ENCODE results near the gene HAO2.
A peak's percentile ranks its signal among the peaks of the same experiment; 100 is the strongest.

Gene HAO2

GRCh38 chr1:119379117-119379516 is 10.5 kb downstream of the HAO2 start:
- DNase-seq (ENCODE audit: low read depth, low spot score), result no peak

DNA sequence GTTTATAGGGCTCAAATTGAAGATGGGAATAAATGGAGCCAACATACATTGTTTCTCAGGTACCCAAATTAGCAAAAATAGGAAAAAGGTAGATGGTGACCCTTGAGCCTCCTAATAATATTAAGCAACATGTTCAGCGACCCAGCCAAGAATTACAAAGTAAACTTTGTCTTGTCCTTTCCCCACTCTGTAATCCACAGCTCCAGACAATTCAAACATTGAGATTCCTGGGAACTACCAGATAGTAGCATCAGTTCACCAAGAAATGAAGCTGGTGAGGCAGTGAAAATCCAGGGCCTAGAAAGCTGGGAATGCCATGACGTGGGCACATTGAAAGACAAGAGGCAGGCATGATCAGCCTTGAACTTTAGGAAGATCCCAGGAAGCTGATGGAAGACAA is 11.7 kb downstream of the HAO2 start:
- DNase-seq (ENCODE audit: low read depth, low spot score), result no peak

DNA sequence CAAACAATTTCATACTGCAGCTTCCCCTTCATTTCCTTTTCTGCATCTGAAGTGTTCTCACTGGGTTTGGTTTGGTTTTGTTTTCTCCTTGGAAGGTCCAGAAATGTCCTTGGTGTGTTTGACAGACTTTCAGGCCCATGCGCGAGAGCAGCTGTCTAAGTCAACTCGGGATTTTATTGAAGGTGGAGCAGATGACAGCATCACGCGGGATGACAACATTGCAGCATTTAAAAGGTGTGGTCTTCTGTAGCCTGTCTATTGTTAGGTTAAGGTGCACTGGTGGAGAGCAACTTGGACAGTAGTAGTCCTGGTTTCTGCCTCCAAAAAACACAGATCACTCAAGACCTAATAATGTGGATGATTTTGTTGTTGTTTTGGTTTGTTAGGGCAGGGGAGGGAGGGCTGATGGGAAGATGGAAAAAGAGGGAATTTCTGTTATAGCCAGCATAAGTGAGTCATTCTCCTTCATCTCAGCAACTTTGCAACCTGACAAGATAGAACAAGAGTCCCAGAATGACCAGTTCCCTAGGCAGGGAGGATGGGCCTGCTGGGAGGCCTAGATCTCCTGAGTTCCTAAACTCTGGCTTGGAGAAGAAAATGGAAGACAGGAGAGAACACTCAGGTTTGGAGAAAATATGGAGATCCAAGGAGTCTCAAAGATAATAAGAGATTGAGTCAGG is 12.5 kb downstream of the HAO2 start:
- DNase-seq (ENCODE audit: low read depth, low spot score), result no peak

GRCh38 chr1:119384591-119384990 is 16.0 kb downstream of the HAO2 start:
- no peak for DNase-seq (ENCODE audit: low read depth, low spot score)

DNA sequence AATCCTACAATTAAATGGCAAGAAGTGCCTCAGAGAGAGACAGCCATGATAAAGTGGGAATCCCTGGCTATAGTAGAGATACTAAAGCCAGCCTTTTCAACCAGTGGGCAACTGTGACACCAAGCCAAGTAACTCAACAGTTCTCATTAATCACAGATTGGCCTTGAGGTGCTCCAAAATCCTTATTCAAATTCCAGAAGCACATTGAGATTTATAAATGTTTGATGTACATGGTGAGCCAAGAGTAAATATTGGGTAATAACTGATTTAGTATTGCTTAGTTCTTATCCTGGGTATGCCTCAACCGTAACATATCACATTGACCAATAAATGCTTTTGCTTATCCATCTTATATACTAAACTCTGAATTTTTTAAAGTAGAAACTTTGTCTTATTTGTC is 17.1 kb downstream of the HAO2 start:
- DNase-seq (ENCODE audit: low read depth, low spot score), result no peak

GRCh38 chr1:119387858-119388257 is 19.3 kb downstream of the HAO2 start:
- DNase-seq (ENCODE audit: low read depth, low spot score), result peak; percentile 47

DNA sequence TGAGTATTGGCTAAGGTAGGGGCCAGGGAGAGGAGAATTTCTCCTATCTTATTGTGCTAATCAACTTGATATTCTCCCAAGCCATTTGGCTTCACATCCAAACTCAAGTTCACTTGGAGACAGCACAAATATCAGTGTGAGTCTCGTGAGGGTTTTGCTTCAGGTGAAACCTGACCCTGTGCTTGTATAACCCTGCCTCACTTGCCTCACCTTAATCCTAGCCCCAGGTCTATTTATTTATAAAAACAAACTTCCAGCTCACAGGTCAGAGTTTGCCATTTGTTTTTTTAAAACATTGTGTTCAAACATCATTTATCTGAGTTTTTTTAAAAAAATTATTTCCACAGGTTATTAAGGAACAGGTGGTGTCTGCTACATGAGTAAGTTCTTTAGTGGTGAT is 19.9 kb downstream of the HAO2 start:
- DNase-seq (ENCODE audit: low read depth, low spot score), result no peak

GRCh38 chr1:119390526-119390925 is 21.9 kb downstream of the HAO2 start:
- DNase-seq (ENCODE audit: low read depth, low spot score), result no peak

- no peak for DNase-seq (ENCODE audit: low read depth, low spot score)
These were observed 23.2 kb downstream of the HAO2 start for GRCh38 chr1:119391749-119392148.

DNA sequence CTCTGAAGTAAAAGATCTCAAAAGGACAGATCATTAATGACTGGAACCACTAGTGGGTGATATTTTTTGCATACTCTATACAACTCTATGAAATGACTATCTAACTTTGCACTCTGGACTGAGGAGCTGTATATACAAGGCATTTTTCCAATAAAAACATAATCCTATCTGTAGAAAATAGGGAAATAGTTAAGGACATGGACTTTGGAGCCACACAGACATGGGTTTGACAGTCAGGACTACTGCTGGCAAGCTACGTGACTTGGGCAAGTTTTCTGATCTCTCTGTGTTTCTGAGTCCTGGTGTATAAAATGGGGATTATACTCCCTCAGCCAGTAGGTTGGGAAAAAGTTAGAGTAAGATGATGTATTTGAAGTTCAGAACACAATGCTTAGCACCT is 25.5 kb downstream of the HAO2 start:
- DNase-seq (ENCODE audit: low read depth, low spot score), result no peak

GRCh38 chr1:119396982-119397381 is 28.4 kb downstream of the HAO2 start:
- DNase-seq (ENCODE audit: low read depth, low spot score), result no peak

DNA sequence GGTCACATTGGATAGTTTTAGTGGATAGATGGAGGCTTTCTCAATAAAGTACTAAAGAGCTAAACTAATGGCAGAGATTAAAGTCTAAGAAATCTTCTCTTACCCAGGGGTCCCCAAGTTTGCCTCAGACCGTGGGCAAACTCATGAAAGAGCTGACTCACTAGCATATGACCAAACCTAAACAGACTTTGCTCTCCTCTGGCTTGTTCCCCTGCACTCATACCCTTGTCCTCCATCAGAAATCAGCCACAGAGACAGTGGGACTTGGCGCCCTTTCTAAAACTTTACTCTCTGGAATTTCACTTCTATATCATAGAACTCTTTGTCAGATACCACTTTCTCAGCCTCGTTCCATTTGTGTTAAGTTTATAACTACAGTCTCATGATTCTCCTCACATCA is 29.4 kb downstream of the HAO2 start:
- DNase-seq (ENCODE audit: low read depth, low spot score), result no peak

GRCh38 chr1:119404736-119405135 is 36.2 kb downstream of the HAO2 start:
- no peak for DNase-seq (ENCODE audit: low read depth, low spot score)

DNA sequence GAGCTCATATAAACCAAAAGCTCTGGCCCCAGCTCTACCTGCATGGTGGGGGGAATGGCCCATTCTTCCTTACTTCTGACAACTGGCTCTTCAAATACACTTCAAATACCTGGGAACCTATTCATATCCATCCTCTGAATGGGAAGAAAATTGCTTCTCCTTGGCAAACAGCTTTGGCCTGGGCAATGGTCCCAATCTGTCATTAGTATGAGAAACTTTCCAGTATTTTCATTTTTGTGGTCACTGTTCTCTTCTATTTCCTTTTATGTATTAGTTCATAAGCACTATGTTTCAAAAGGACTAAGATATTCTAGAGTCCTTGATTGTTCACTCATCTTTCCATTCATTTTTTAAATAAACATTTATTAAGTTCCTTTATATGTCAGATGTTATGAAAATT is 41.1 kb downstream of the HAO2 start:
- no peak for DNase-seq (ENCODE audit: low read depth, low spot score)

DNA sequence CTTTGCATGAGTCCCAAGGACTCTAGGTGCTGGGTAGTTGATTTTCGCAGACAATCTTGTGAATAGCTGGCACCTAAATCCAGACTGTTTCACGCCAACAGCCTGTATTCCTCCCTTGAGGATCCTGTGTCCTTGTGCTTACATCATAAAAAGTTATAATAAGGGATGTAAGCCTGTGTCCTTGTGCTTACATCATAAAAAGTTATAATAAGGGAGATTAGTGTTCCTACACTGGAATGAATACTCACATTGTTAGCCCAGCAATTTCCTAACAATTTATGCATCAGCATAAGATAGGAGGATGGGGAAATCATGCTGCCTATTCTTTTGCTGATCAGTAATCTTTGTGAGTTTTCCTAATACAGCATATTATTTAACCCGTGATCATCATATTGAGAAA is 42.4 kb downstream of the HAO2 start:
- no peak for DNase-seq (ENCODE audit: low read depth, low spot score)

- no peak for DNase-seq (ENCODE audit: low read depth, low spot score)
These were observed 46.4 kb downstream of the HAO2 start, which contains the start of gene HSD3B2 for GRCh38 chr1:119414950-119415349. Gene HSD3B2, plus strand, starts transcription at chr1:119415150. Its CDS starts 270 bp downstream, at chr1:119415420.

DNA sequence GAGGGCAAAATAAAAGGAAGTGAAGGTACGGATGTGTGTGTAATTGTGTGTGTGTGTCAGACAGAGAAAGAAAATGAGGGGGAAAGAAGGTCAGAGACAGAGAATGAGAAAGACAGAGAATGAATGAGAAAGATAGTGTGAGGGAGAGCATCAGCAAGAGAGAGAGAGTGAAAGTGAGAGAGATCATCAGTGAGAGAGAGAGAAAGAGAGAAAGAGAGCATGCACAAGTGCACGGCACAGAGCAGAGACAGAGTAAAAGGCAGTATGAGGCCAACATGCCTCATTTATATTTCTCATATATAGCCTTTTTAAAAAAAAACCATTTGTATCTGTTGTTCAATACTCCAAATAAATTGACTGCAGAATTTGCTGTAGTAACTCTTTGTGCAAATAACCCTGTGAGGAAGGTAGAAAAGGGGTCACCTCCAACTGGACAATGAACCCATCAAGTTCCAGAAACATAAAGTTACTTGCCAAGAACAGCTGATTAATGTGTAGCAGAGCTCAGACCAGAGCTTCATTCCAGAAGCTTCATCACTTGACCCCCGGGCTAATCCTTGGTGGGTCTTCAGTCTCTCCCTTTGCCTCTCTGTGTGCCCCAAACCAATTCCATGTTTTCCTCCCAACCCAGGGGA is 47.5 kb downstream of the HAO2 start:
- DNase-seq (ENCODE audit: low read depth, low spot score), result no peak

DNA sequence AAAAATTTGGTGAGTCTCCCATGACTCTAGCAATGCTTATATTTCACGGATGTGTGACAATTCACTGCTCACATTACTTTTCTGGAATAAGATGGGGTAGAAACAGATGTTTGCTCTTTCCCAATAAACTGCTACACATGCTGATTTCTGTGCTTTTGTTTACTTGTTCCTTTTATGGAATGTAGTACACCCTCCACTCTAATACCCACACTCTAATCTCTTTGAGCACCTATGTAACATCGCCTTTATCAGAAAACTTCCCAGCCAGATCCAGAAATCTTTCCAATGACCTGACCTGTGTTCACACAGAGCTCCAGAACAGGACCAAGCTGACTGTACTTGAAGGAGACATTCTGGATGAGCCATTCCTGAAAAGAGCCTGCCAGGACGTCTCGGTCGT is 50.5 kb downstream of the HAO2 start:
- DNase-seq (ENCODE audit: low read depth, low spot score), result no peak

GRCh38 chr1:119420638-119421037 is 52.1 kb downstream of the HAO2 start:
- DNase-seq (ENCODE audit: low read depth, low spot score), result no peak

GRCh38 chr1:119422631-119423030 is 54.0 kb downstream of the HAO2 start:
- no peak for DNase-seq (ENCODE audit: low read depth, low spot score)

DNA sequence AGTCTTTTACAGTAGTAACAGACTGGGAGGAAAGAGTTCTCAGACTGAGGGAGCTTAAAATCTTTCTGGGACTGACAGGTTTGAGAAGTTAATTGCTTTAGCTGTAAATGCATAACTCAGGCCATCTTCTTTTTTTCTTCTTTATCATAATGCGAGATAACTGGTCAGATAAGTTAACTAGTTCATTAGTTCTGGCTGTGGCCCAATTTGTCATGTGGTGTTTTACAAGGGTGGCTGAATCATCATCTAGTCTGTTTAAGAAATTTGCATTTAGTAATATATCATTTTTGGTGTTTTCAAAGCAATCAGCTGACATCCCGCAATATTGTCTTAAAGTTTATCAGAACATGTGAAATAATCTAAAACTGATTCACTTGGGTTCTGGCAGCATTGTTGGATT is 60.4 kb downstream of the HAO2 start:
- DNase-seq (ENCODE audit: low read depth, low spot score), result no peak

DNA sequence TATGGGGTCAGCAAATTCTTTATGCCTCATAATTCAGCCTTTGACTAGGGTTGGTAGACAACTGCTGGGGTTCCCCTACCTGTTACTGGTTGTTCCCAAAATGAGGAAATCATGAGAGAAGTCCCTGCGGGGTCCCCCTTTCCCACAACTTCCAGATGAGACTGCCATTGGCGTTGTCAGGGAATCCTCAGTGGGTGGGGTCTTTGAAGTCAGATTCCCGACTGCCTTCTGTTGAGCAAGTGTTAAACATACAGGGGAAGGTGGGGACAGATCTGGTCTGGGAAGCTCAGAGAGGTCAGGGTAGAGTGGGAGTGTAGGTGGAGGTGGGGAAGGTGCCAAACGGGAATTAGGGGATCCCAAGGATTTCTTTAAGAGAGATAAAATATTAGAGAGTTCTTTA is 61.1 kb downstream of the HAO2 start:
- DNase-seq (ENCODE audit: low read depth, low spot score), result no peak

GRCh38 chr1:119430486-119430885 is 61.9 kb downstream of the HAO2 start:
- no peak for DNase-seq (ENCODE audit: low read depth, low spot score)

DNA sequence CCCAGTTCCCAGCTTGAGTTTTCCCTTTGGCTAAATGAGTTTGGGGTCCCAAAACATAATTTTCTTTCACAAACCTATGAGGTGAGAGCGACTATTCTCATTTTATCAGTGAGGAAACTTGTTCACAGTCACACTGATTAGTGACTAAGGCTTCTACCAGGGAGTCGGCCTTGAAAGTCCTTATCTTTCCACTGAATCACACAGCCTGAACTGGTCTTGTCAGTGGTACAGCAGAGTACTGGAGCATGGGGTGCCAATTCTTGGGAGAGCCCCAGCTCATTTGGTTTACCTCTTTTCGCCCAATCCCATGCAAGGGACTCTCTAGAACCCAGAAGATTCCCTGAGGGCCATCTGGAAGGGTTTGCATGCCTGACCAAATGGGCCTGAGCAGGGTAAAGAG is 63.3 kb downstream of the HAO2 start:
- no peak for DNase-seq (ENCODE audit: low read depth, low spot score)
